HG03442 (cell line): ENCODE data around the gene PKP1.

Source experiments
- ATAC-seq: cut with Tn5 transposase; IDR thresholded peaks from one replicate; pipeline ENCODE4 v1.9.1; 2021; ENCODE audit warnings: mild to moderate bottlenecking, moderate library complexity; ENCODE audit not compliant: unreplicated experiment

The PKP1 gene

GRCh38 chr1:201325678-201326060 is 42.4 kb downstream of the PKP1 start:
- ATAC-seq, result no peak

GRCh38 chr1:201326710-201327109 is 43.4 kb downstream of the PKP1 start:
- ATAC-seq, result no peak

GRCh38 chr1:201327687-201328240 is 44.5 kb downstream of the PKP1 start:
- ATAC-seq, result no peak

DNA sequence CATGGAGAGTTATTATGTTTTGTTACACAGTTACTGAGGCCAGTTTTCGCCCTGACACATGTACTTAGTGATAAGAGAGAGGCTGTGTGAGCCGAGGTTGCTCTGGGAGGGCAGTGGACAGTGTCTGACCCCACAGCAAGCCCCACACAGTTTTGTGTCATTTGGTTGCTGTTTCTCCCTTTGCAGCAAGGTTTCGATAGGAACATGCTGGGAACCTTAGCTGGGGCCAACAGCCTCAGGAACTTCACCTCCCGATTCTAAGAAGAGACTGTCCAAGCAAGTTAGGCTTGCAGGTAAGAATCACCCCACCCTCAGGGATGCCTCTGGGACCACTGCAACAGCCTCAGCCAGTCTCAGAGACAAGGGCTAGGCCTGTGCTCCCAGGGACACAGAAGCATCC is 45.3 kb downstream of the PKP1 start:
- no peak for ATAC-seq

DNA sequence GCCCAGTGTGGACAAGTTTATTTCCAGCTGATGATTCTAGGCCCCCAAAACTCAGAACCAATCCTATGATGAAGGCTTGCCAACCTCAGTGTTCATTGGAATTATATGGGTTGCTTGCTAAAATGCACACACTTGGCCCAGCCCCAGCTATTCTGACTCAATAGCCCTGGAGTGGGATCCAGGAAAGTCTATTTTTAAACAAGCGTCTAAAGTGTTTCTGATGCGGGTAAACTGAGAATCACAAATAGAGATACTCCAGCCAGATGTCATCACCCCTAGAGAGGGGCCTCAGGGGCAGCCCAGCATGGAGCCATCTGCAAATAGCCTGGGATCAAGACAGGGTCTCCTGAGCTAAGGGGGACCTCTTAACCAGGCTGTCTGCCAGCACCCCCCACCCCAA is 46.0 kb downstream of the PKP1 start:
- no peak for ATAC-seq

GRCh38 chr1:201329801-201330200 is 46.5 kb downstream of the PKP1 start:
- no peak for ATAC-seq

- no peak for ATAC-seq
Measured at GRCh38 chr1:201330541-201330940, 47.2 kb downstream of the PKP1 start.

GRCh38 chr1:201331166-201331565 is 47.9 kb downstream of the PKP1 start:
- ATAC-seq, result no peak

- ATAC-seq, result no peak
Measured at GRCh38 chr1:201332021-201332420, 48.7 kb downstream of the PKP1 start.

- ATAC-seq, result no peak
Measured at GRCh38 chr1:201332616-201333335, 49.5 kb downstream of the PKP1 start.

- no peak for ATAC-seq
Measured at GRCh38 chr1:201334325-201335173, 51.2 kb downstream of the PKP1 start.

DNA sequence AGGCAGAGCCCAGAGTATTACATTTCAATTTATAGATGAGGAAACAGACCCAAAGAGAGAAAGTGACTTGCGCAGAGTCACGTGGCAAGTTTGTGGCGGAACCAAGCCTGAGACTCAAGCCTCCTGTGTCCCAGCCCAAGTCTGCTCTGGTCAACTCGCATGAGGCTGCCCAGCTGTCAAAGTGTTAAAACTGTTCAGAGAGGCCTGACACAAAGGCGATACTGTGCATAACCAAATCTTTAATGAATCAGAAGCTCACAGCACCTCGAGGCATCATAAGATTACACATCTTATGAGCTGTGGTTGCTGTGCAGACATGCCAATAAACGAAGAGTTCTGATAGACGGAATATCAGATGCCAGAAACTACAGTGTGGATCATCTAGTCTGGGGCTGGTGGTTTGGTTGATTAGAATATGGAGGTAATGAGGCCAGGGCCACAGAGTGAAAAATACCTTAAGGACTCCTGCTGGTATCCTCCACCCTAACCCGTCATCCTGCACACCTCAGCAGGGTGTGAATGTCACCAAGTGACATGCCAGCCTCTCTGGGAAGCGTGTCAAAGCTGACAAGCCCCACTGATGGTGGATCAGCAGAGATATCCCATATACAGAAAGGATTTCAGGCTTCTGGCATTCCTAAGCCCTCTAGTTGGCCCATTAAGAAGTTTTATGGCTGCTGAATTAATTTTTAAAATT is 52.0 kb downstream of the PKP1 start:
- ATAC-seq, result no peak

DNA sequence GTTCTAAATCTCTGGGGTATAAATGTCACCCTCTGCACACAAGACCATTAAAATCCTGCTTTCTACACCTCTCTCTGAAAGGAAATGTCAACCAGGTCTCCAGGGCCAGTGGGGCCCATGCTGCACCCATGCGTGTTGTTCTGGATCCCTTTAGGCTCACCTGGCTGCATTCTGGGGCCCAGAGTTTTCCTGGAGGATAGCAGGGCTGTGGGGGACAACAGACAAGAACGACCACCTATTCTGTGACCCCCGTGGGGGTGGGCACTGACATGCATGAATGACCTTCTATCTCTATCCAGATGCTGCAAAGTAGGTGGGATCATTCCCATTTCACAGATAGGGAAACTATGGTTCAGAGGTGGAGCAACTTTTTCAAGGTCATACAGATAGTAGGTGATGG is 52.6 kb downstream of the PKP1 start:
- ATAC-seq, result no peak

- no peak for ATAC-seq
Measured at GRCh38 chr1:201336711-201337450, 53.6 kb downstream of the PKP1 start.

DNA sequence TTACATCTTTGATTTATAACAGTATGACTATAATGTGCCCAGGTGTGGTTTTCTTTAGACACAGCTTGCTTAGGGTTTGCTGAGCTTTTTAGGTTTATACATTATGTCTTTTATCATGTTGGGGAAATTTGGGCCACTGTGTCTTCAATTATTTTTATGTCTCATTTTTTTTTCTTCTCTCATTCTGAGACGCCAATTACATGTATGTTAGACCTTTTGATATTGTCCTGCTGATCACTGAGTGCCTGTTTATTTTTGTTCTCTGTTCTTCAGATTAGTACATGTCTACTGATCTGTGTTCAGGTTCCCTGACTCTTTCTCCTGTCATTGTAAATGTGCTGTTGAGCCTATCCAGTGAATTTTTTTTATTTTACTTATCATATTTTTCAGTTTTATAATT is 58.1 kb downstream of the PKP1 start:
- ATAC-seq, result no peak

GRCh38 chr1:201344206-201345080 is 61.1 kb downstream of the PKP1 start:
- no peak for ATAC-seq

GRCh38 chr1:201345081-201345355 is 61.7 kb downstream of the PKP1 start:
- no peak for ATAC-seq

- no peak for ATAC-seq
Measured at GRCh38 chr1:201346337-201346939, 63.1 kb downstream of the PKP1 start.

GRCh38 chr1:201346987-201347386 is 63.7 kb downstream of the PKP1 start:
- no peak for ATAC-seq
